NOMO-1 treated with dmso at 0.1 percent for 144 hours (cell line): Measurements from ENCODE around the gene SLC2A9.

Source experiments
- DNase-seq: peaks from one replicate; lab custom pipeline; 2025; ENCODE audit not compliant: unreplicated experiment; lab: John Stamatoyannopoulos, UW

Gene SLC2A9

DNA sequence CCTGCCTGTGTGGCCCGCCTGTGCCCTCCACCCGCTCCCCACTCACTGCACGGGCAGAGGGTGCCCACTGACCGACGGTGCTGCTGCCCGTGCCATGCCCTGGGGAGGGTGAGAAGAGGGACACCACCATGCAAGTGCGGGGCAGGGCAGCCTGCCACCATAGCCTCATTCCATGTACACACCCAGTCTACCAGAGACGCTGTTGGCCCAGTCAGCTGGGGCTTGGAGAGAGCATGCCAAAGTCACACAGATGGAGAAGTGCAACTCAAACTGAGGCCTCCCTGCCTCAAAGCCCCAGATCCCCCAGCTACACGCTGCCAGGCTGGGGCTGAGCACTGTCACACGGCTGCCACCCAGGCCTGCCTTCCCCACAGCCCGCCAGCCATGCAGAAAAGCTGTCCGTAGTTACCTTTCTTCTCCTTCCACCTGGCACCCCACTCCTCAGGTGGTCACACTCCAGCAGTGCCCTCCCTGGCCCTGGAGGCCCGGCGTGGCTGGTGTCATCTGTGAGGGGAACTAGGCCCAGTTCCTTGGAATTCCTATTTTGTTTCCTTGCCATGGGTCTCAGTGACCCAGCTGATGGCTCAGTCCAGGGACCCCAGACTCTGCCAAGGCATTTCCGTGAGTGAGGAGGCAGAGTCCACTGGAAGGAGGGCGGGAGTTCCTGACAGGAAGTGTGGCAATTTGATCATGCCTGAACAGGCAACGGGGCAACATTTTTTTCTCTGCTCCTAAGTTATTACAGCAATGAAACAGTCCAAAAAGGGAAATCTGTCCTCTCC lies at the start of gene SLC2A9:
SLC2A9 (minus strand) TSS at position 627 of the 782 bp plus-strand sequence; CDS start at position 559, 68 bp downstream.
- DNase-seq, result peak; percentile 60

DNA sequence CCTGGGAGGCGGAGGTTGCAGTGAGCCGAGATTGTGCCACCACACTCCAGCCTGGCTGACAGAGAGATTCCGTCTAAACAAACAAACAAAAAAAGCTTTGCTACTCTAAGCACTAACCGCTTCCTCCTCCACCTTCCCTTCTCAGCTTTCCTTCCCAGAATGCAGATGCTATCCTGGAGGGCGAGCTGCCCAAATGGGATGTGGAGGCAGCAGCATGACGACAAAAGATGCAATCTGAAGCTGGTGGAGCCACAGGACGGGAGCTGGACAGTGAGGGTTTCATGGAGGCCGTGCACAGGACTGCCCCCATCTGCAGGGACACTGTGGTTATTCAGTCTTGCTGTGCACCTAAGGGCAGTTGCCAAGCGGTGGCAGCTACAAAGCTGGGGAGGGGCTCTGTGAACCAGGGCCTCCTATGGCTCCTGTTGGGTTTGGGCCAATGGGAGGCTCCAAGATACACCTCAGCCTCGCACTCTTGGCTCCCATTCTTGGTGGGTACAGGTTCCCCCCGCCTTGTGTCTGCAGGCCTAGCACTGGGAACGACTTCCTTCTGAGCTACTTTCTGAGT lies 47.9 kb upstream of the SLC2A9 start:
- DNase-seq, result no peak

DNA sequence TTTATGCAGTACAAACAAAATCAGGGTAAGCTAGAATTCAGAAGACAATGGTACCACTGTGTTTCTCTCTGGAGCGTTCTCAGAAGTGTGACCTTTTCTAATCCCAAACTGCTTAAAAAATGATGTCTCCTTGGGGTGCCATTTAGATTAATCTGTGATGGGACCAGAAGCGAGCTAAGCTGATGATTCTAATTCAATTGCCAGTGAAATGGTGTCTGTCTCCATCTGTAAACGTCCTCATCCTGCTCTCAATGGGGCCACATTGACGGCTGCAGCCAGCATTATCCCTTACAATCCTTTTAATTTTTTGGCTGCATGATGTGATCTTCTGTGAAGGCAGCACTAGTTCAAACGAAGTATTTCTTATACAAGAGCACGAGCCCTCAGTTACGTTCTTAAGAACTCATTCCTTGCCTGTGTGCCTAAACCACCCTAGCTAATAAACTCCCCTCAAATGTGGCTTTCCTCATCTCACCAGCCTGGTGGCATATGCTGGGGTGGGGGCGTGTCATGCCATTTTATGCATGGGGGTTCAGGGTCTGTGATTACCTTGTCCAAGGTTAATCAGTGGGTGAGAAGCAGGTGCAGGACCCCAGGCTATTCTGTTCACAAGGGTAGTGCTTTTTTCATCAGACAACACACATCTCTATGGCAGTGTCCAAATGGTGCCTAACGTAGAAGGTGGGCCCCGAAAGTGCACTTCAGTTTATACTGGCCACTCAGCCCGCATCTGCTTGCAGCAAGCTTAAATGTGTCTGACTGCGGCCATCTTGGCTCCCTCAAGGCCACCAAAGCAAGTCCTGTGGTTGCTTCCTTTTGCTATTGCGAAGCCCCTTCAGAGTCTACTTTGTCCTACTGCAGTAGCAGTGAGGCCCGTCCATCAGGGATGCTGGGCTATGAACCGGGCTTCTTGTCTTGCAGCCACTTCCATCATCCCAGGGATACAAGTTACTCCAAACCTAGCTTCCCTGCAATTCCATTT lies 45.7 kb upstream of the SLC2A9 start:
- DNase-seq, result no peak

- no peak for DNase-seq
Observed at GRCh38 chr4:10066206-10066605, 44.9 kb upstream of the SLC2A9 start.

DNA sequence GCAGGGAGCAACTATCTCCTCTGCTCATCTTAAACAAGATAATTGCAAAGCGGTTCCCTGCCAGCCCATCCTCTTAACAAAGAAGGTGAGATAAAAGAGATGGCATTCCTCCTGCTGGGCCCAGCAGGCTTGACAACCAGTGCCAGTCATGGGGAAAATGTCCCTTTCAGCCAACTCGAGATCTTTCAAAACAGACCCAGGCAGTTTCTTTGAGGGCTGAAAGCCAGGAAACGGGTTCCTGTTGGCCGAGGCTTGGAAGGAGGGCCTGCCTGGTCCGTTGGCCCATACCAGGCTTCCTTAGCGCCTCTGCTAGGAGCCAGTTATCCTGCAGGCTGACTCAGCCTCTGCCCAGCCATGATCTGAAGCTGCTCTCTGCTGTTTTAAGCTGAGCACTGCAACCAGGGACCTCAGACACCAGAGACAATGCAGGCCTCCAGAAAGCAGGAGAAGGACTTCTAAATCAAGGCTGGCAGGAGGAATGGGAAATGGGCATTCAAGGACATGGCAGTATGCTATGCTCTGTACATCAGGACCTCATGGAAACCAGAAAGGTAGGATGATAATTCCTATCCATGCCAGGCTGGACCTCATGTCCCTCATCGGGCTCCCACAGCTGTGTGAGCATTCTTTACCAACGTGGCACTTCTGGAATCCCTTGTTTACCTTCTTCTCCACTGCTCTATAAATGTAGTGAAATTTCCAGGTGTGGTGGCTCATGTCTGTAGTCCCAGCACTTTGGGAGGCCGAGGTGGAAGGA lies 42.4 kb upstream of the SLC2A9 start:
- peak; percentile 37 for DNase-seq

- DNase-seq, result no peak
Observed at GRCh38 chr4:10061650-10062415, 40.5 kb upstream of the SLC2A9 start.

GRCh38 chr4:10058371-10058770 lies 37.1 kb upstream of the SLC2A9 start:
- no peak for DNase-seq

GRCh38 chr4:10057023-10057395 lies 35.7 kb upstream of the SLC2A9 start:
- DNase-seq, result no peak

GRCh38 chr4:10056334-10057022 lies 35.2 kb upstream of the SLC2A9 start:
- DNase-seq, result no peak

DNA sequence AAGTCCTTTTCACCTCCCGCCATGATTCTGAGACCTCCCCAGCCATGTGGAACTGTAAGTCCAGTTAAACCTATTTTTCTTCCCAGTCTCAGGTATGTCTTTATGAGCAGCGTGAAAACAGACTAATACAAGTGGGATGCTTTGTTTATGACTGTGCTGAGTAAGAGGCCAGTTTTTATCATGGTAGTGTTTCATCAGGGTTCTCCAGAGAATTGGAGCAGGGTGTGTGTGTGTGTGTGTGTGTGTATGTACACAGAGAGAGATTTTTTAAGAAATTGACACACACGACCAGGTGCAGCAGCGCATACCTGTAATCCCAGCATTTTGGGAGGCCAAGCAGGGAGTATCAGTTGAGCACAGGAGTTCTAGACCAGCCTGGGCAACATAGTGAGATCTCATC lies 34.6 kb upstream of the SLC2A9 start:
- DNase-seq, result no peak

DNA sequence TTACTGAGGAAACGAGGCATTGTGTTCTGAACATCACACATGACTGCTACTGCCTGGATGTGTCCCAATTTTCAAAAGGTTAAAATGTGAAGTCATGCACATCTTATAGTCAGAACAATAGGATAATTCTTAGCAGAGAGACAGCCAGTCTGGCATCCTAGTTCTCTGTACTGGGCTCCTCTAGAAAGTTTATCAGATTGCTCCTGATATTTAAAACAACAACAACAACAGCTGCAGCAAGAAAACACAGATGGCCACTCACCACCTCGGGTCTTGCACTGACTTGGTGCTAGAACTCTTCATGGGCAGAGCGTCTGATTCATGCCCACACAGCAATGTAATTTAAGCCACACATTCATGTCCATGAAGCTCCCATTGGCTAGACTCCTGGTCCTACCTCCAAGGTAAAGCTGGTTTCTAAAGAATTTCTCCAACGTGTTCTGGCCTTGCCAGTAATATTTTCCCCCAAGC lies 33.3 kb upstream of the SLC2A9 start:
- no peak for DNase-seq

- no peak for DNase-seq
Observed at GRCh38 chr4:10053635-10054453, 32.5 kb upstream of the SLC2A9 start.

- DNase-seq, result no peak
Observed at GRCh38 chr4:10051517-10052135, 30.3 kb upstream of the SLC2A9 start.

- DNase-seq, result no peak
Observed at GRCh38 chr4:10050721-10051120, 29.4 kb upstream of the SLC2A9 start.

DNA sequence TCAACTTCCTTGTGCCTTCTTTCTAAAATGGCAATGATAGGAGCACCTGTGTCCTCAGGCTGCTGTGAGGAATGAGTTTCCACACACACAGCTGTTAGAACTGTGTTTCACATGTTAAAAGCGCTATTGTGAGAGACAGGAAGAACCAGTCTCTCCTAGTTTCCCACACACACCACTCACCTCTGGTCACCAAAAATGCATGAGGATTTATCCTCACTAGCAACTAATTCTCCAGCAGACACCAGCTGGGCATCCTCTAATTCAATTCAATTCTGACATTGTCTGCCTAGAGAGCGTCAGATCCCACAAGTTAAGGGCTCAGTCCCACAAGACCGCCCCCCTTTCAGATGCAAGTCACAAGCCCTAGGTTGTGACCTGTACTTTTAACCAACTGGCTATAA lies 29.0 kb upstream of the SLC2A9 start:
- DNase-seq, result no peak

DNA sequence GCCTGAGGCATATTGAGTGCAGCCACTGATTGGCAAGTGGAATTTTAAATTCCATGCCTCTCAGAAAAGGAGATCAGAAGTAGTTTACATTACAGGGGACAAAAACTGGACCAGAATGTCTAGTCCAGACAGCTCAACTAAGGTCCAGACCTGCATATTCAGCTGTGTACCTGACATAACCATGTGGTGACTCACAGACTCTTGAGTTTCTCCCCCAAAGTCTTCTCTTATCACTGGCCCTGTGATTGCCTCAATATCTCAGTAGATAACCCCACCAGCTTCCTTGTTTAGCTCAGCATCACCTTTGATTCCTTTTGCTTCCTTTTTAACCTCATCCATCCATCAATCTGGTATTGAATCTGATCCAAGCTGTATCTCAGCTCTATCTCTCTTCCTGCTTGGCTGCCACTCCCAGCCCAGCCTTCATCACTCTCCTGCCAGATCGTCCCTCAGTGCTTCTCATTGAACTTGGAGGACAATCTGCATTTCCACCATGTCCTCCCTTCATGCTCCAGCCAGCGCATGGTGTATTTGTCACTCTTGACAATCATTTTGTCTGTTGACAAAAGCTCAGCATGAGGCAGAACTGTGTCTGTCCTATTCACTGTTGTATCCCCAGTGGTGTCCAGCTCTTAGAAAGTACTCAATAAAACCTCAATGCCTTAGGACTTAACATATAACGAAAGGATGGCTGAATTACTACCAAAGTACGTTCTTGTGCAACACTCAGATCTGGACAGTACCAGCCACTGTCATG lies 27.8 kb upstream of the SLC2A9 start:
- DNase-seq, result no peak

DNA sequence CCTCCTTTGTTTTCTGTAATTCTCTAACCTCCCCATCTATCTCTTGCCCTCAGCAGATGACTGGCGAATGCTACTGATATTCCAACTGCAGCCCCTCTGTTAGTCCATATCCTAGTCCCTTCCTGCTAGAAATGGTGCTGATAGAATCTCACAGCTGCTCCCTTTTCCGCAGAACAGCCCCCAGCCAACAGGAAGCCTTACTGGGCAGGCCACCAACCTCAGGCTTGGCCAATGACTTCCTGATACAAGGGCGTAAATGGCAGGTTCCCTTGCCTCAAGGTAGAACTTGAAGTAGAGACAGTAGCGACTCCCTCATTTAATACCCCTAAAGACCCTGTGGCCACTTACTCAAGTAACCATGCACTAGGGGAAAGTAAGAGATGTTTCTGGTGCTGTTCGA lies 26.7 kb upstream of the SLC2A9 start:
- DNase-seq, result no peak
